ENCODE data around the gene RRAS2. TPM values are rescaled to one million over a fixed set of nuclear protein-coding genes. Genes with fewer than 3 reads are reported as not detected.

The RRAS2 gene
- total and polyA plus RNA-seq, 2 of the 4 experiments (the other 2 are of a cell fraction), result 85.5 to 106 TPM

DNA sequence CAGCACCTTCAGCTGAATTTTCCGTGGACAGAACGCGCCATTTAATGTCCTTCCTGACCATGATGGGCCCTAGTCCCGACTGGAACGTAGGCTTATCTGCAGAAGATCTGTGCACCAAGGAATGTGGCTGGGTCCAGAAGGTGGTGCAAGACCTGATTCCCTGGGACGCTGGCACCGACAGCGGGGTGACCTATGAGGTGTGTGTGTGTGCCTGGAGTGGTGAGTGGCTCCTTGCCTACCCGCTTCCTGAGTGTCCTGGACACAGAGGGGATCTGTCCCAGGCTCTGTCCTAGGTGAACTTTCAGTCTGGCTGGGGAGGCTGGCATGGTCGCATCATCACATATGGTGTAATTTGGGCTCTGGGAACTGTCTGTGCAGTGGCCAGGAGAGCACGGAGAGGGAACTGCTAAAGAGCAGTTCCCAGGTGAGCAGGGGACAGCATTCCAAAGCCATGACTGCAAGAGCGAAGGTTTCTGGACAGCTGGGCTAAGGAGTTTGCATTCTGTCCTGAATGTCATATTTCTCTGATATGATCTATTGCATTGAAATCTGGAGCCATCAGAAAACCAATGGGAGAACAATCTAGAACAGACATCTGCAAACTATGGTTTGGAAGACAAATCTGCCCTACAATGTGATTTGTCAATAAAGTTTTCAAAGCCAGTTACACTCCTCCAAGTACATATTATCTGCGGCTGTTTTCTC, 104.3 kb downstream of the RRAS2 start:
- no peak overlapping the region for H2BK120ac ChIP-seq (ENCODE audit: low read depth, low read length)
- no peaks in the 10 kb centered on the region for H3K36me3 ChIP-seq (ENCODE audit: control insufficient read depth, insufficient read depth, low read length)
- H3K4me1 ChIP-seq (ENCODE audit: control insufficient read depth, insufficient read depth, low read length), result peaks cover 11% of the 10 kb centered on the region
- no peak overlapping the region for H3K9ac ChIP-seq (ENCODE audit: low read depth, low read length)
- no peak overlapping the region for H3K4ac ChIP-seq (ENCODE audit: low read depth, low read length)
- H4K20me1 ChIP-seq (ENCODE audit: insufficient read depth, low read length), result no peaks in the 10 kb centered on the region
- H2BK15ac ChIP-seq (ENCODE audit: low read depth, low read length), result no peak overlapping the region
- no peak overlapping the region for H4K8ac ChIP-seq (ENCODE audit: low read depth in 2 of 2, low read length in 2 of 2)
- H3K79me1 ChIP-seq (ENCODE audit: low read depth in 1 of 2, low read length in 2 of 2), result no peaks in the 10 kb centered on the region
- H4K5ac ChIP-seq (ENCODE audit: low read depth, low read length), result no peak overlapping the region
- H3K18ac ChIP-seq (ENCODE audit: low read depth, low read length), result no peak overlapping the region
- dilution Hi-C loops (cut with HindIII; ENCODE audit: low sequenced_read_pairs, unreplicated experiment) (no loop called here), intact Hi-C loops (cut with micrococcal nuclease) (no loop called here), in situ Hi-C loops (cut with MboI; ENCODE audit: low sequenced_read_pairs) (loop anchor here (25.0 kb wide), 1 partner anchor 633 kb away; the partner anchor contains the start of gene CYP2R1)
- ChIA-PET CTCF (interaction anchor here (1.0 kb wide), 1 partner anchor 200 kb away, joined by 3 read pairs; no protein-coding TSS in a partner anchor), POLR2A (ENCODE audit: unreplicated experiment) (no interaction called here)
- H3K27me3 ChIP-seq (ENCODE audit: control insufficient read depth, insufficient read depth, low read length), result peaks cover 31% of the 10 kb centered on the region
- TF ChIP-seq, protein P1, sequence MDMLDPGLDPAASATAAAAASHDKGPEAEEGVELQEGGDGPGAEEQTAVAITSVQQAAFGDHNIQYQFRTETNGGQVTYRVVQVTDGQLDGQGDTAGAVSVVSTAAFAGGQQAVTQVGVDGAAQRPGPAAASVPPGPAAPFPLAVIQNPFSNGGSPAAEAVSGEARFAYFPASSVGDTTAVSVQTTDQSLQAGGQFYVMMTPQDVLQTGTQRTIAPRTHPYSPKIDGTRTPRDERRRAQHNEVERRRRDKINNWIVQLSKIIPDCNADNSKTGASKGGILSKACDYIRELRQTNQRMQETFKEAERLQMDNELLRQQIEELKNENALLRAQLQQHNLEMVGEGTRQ (IDR thresholded peaks at IDR 0.05; ENCODE audit: low read depth, low read length), result no peak
- no peak for TF ChIP-seq FOS (IDR thresholded peaks at IDR 0.05; ENCODE audit: low read depth, low read length)
- H2BK20ac ChIP-seq (ENCODE audit: low read depth, low read length), result no peak overlapping the region
- no peak for ATAC-seq (ENCODE audit: low read depth)
- no peak overlapping the region for H2AFZ ChIP-seq (replicated peaks; ENCODE audit: low read length, poor library complexity)
- no peak overlapping the region for H3K23ac ChIP-seq (ENCODE audit: low read depth, low read length)
- no peak overlapping the region for H4K91ac ChIP-seq (ENCODE audit: insufficient read depth, low read depth, low read length)
- no TSS peak for BruUV-seq (replicated peaks)
- DNase-seq, result no peak
- no peak overlapping the region for H3K14ac ChIP-seq (replicated peaks; ENCODE audit: low read depth, low read length)
- H2AK9ac ChIP-seq (replicated peaks; ENCODE audit: low read depth, low read length, poor library complexity), result no peak overlapping the region
- H2BK5ac ChIP-seq (ENCODE audit: low read depth, low read length, poor library complexity, severe bottlenecking), result no peak overlapping the region
- no peak overlapping the region for H3K56ac ChIP-seq (ENCODE audit: extremely low read depth, insufficient read depth, low read length)
- no peak overlapping the region for H3K4me3 ChIP-seq (ENCODE audit: insufficient read depth, low read depth, low read length)
- H3K4me2 ChIP-seq (ENCODE audit: low read depth, low read length), result no peak overlapping the region
- no peaks in the 10 kb centered on the region for H3K9me1 ChIP-seq (ENCODE audit: insufficient read depth, low read length)
- 93% methylated on average over 5 of the region's 13 CpGs; no CpG with 5 or more reads in 1 of the 2 experiments for whole genome bisulfite sequencing, 2 experiments (ENCODE audit: extremely low coverage in 2 of 2, insufficient read length in 1 of 2)
- H2AK5ac ChIP-seq (ENCODE audit: low read depth, low read length), result no peak overlapping the region
- no peaks in the 10 kb centered on the region for H3K9me3 ChIP-seq (ENCODE audit: control insufficient read depth, insufficient read depth, low read length)
- no peak overlapping the region for H3K27ac ChIP-seq (ENCODE audit: insufficient read depth, low read length)
